Adrenal gland (tissue), 5 donors: ENCODE results near the gene ASPHD2.

ENCODE experiments used
- CTCF ChIP-seq, 6 experiments: fragments of 450-650 bp in 4 of 6; fragments of 200-600 bp in 2 of 6; sonication (generic) in 1 of 6; IDR thresholded peaks; 1 replicate in 5 of 6; 2 replicates in 1 of 6; pipeline versions ENCODE4 v1.5.1 to v1.8.0; 2016 to 2021; ENCODE audit warnings: antibody characterized with exemption in 6 of 6, mild to moderate bottlenecking in 2 of 6, moderate library complexity in 1 of 6
- POLR2A ChIP-seq, 2 donors: fragments of 450-650 bp; IDR thresholded peaks; one replicate each; pipeline ENCODE4 v1.6.1; 2017; ENCODE audit warnings: antibody characterized with exemption in 2 of 2, mild to moderate bottlenecking in 2 of 2, moderate library complexity in 1 of 2
- donor health status: DM: no; HTN: no; CAD: no.

GRCh38 chr22:26439559-26439958 lies 10.5 kb downstream of the ASPHD2 start:
- TF ChIP-seq CTCF (IDR thresholded peaks at IDR 0.05) (no peak), POLR2A (IDR thresholded peaks at IDR 0.05) (no peak)
